Lower lobe of right lung (tissue), 2 donors: Measurements from ENCODE around the gene IFT81. TPM values are rescaled to one million over a fixed set of nuclear protein-coding genes. Genes with fewer than 3 reads are reported as not detected.

ENCODE experiments used
- ATAC-seq, 2 donors: fragments of 200-7000 bp; cut with Tn5 transposase; one replicate each; pipeline ENCODE4 v1.9.1; 2020 to 2022; ENCODE audit warnings: mild to moderate bottlenecking in 2 of 2, moderate library complexity in 2 of 2
- DNase-seq: peaks from one replicate; pipeline ENCODE4 v3.0.0-alpha.2; 2020
- H3K27ac ChIP-seq: fragments of 200-600 bp; one replicate; pipeline ENCODE4 v1.8.0; 2022
- H3K27me3 ChIP-seq: fragments of 200-600 bp; one replicate; pipeline ENCODE4 v1.8.0; 2022; ENCODE audit warnings: low read depth
- H3K36me3 ChIP-seq: fragments of 200-600 bp; one replicate; pipeline ENCODE4 v1.8.0; 2022; ENCODE audit warnings: mild to moderate bottlenecking
- H3K4me1 ChIP-seq: fragments of 200-600 bp; one replicate; pipeline ENCODE4 v1.8.0; 2022
- H3K4me3 ChIP-seq: fragments of 200-600 bp; one replicate; pipeline ENCODE4 v1.8.0; 2022; ENCODE audit warnings: mild to moderate bottlenecking
- H3K9me3 ChIP-seq: fragments of 200-600 bp; one replicate; pipeline ENCODE4 v1.8.0; 2022
- intact Hi-C: fragments of 100-400 bp; cut with DNase I; formaldehyde crosslinking; loops from one replicate; pipeline ENCODE4 v1.11.0; 2022
- total RNA-seq: library from RNA; stranded (reverse); fragmentation: NEBNext Ultra II Directional; extraction: Animal tissue kit (Norgen Biotek cat#: 25700); gene quantifications from one replicate; pipeline ENCODE4 v1.2.1, GENCODE V29; 2021
- TF ChIP-seq, protein P1 (sequence below): fragments of 200-600 bp; IDR thresholded peaks from one replicate; pipeline ENCODE4 v1.8.0; 2022; ENCODE audit warnings: antibody characterized with exemption, mild to moderate bottlenecking
- donor health status: DM: no; HTN: yes; CAD: no; lungs with severe emphysema.

The IFT81 gene
- total RNA-seq, 1 donor from 2014 or later = 12.5 TPM

DNA sequence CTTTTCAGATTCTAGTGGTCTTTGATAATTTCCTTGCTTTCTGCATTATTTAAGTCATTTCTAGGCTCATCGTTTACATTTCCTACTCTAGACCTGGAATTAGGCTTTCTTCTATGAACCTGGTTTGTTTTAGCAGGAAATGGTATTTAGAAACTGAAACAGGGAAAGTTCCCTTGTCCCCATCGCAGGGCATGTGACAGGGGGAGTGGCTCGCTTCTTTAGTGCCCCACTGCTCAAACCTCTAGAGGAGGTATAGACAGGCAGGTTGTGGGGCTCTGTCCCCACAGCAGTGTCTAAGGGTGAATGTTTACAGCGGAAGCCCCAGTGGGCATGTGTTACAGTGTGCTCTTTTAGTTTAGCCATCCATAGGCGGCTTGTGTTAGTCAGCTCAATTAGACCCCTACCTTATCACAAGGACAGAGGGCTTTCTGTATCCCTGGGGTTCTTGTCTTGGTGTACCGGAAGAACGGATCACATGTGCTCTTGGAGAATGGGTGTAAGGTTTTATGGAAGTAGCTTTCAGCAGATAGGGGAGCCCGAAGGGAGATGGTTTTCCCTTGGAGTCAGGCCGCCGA, 25.0 kb downstream of the IFT81 start:
- H3K36me3 ChIP-seq = peaks cover 42% of the 10 kb centered on the region
- ATAC-seq (no peak), DNase-seq (no peak)
- no peak overlapping the region for H3K4me3 ChIP-seq
- no peaks in the 10 kb centered on the region for H3K4me1 ChIP-seq
- H3K27me3 ChIP-seq = no peaks in the 10 kb centered on the region
- intact Hi-C loops = no loop called here
- TF ChIP-seq, protein P1, sequence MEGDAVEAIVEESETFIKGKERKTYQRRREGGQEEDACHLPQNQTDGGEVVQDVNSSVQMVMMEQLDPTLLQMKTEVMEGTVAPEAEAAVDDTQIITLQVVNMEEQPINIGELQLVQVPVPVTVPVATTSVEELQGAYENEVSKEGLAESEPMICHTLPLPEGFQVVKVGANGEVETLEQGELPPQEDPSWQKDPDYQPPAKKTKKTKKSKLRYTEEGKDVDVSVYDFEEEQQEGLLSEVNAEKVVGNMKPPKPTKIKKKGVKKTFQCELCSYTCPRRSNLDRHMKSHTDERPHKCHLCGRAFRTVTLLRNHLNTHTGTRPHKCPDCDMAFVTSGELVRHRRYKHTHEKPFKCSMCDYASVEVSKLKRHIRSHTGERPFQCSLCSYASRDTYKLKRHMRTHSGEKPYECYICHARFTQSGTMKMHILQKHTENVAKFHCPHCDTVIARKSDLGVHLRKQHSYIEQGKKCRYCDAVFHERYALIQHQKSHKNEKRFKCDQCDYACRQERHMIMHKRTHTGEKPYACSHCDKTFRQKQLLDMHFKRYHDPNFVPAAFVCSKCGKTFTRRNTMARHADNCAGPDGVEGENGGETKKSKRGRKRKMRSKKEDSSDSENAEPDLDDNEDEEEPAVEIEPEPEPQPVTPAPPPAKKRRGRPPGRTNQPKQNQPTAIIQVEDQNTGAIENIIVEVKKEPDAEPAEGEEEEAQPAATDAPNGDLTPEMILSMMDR = no peak
- H3K27ac ChIP-seq = no peak overlapping the region
- no peaks in the 10 kb centered on the region for H3K9me3 ChIP-seq

DNA sequence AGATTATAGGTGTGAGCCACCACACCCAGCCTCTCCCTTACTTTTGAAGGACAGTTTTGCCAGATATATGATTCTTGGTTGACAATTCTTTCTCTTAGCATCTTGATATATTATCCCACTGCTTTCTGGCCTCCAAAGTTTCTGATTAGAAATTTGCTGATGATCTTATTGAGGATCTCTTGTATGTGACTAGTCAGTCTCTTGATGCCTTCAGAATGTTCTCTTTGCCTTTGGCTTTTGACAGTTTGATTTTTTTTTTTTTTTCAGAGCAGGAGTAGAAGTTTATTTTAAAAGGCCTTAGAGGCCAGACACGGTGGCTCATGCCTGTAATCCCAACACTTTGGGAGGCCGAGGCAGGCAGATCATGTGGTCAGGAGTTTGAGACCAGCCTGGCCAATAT, 32.6 kb downstream of the IFT81 start:
- Histone ChIP-seq H3K9me3 (peaks cover 18% of the 10 kb centered on the region), H3K27me3 (no peaks in the 10 kb centered on the region), H3K4me3 (no peak overlapping the region), H3K27ac (no peak overlapping the region), H3K36me3 (peaks cover 19% of the 10 kb centered on the region), H3K4me1 (no peaks in the 10 kb centered on the region)
- DNase-seq (no peak), ATAC-seq (no peak)
- TF ChIP-seq, protein P1 = no peak
- intact Hi-C loops = no loop called here

DNA sequence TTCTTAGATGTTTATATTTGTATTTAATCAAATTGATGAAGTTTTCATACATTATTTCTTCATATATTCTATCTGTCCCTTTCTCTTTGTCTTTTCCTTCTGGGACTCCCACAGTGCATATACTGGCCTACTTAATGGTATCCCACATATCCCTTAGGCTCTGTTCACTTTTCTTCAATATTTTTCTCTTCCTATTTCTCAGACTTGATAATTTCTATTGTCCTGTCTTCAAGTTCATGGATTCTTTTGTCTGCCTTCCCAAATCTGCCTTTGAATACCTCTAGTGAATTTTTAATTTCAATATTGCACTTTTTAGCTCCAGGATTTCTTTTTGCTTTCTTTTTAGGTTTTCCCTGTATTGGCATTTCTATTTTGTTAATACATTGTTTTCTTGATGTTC, 33.4 kb downstream of the IFT81 start:
- TF ChIP-seq, protein P1 = no peak
- Histone ChIP-seq H3K27me3 (no peaks in the 10 kb centered on the region), H3K4me3 (no peak overlapping the region), H3K36me3 (peaks cover 16% of the 10 kb centered on the region), H3K9me3 (peaks cover 18% of the 10 kb centered on the region), H3K27ac (no peak overlapping the region), H3K4me1 (no peaks in the 10 kb centered on the region)
- intact Hi-C loops = no loop called here
- DNase-seq (no peak), ATAC-seq (no peak)

DNA sequence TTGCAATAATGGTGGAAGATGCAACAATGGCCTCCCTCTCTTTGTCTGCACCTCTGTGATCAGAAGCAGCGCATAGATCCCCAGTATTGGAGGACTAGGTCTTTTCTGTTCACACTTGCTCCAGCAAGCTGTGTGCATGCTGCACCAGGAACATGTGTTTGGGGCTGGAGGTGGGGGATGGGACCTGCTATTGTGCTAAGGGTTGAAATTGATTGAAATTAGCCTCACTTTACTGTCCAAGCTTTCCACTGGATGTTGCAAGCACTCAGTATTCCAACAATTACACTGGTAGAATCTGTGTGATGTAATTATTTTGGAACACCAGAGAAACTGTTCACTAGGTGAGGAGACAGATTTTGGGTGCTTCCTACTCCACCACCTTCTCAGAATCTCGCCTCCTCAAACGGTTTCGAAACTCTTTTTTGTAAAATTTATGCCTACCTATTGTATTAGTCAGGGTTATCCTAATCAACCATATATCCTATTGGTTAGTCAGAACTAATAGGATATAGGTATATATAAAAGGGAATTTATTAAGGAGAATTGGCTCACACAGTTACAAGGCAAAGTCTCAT, 35.6 kb downstream of the IFT81 start:
- Histone ChIP-seq H3K36me3 (peaks cover 16% of the 10 kb centered on the region), H3K9me3 (peaks cover 18% of the 10 kb centered on the region), H3K27ac (no peak overlapping the region), H3K27me3 (no peaks in the 10 kb centered on the region), H3K4me1 (no peaks in the 10 kb centered on the region), H3K4me3 (no peak overlapping the region)
- TF ChIP-seq, protein P1 = no peak
- intact Hi-C loops = no loop called here
- ATAC-seq (no peak), DNase-seq (no peak)

DNA sequence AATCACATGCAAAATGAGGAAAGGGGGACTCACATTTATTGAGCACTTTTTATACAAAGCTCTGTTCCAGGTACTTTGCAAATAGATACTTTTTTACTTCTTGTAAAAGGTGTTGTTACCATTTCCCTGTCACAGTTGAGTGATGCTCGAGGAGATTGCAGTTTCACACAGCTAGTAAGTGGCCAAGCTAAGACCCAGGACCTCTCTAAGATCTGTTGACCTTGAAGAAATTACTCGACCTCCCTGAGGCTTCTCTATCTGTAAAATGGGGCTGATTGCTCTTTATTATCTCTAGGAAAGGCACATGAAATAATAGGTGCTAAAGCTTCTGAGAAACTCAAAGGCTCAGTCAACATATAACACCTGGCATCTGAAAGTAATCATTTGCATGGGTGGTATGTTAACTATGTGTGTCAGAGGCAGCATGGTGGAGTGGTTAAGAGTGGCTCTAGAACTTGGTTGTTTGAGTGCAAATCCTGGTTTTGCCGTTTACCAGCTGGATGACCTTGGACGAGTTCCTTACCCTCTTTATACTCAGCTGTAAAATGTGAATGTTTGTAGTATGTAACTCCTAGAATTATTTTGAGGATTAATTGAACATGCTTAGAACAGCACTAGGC, 41.5 kb downstream of the IFT81 start:
- Histone ChIP-seq H3K4me1 (no peaks in the 10 kb centered on the region), H3K36me3 (peaks cover 19% of the 10 kb centered on the region), H3K4me3 (no peak overlapping the region), H3K27me3 (no peaks in the 10 kb centered on the region), H3K9me3 (no peaks in the 10 kb centered on the region), H3K27ac (no peak overlapping the region)
- TF ChIP-seq, protein P1 = no peak
- DNase-seq (no peak), ATAC-seq (peak; percentile 77 to 80)
- intact Hi-C loops = no loop called here
